GM12875 (cell line): ENCODE results near the gene RADIL.

Source experiments
- H3K4me3 ChIP-seq: one replicate; pipeline ENCODE4 v1.5.1; 2011; ENCODE audit warnings: low read depth, low read length, control low read depth
- CTCF ChIP-seq: IDR thresholded peaks from 2 replicates; pipeline ENCODE4 v1.5.1; 2011; ENCODE audit warnings: low read depth, mild to moderate bottlenecking, control low read depth, inconsistent platforms, low read length, moderate library complexity, borderline replicate concordance; ENCODE audit not compliant: insufficient read depth

RADIL gene

GRCh38 chr7:4883372-4884144 lies at the start of gene RADIL:
Gene RADIL, minus strand, starts transcription at chr7:4883716. Its CDS starts 5,577 bp downstream, at chr7:4878139.
- peak; percentile 63 for TF ChIP-seq CTCF
- H3K4me3 ChIP-seq, result no peak within 1 kb of the TSS

GRCh38 chr7:4931943-4932342 lies 48.4 kb upstream of the RADIL start:
- H3K4me3 ChIP-seq, result no peak overlapping the region
- TF ChIP-seq CTCF, result no peak

- no peak for TF ChIP-seq CTCF
Observed at GRCh38 chr7:4929005-4929404, 45.5 kb upstream of the RADIL start.

GRCh38 chr7:4928445-4928844 lies 44.9 kb upstream of the RADIL start:
- no peak overlapping the region for H3K4me3 ChIP-seq

More at GRCh38 chr7:4929005-4929404, 45.5 kb upstream of the RADIL start:
- no peak overlapping the region for H3K4me3 ChIP-seq

GRCh38 chr7:4919969-4920766 lies 36.7 kb upstream of the RADIL start:
- TF ChIP-seq CTCF, result no peak
- H3K4me3 ChIP-seq, result no peak overlapping the region

More at GRCh38 chr7:4928445-4928844, 44.9 kb upstream of the RADIL start:
- no peak for TF ChIP-seq CTCF

GRCh38 chr7:4916113-4916512 lies 32.6 kb upstream of the RADIL start:
- no peak overlapping the region for H3K4me3 ChIP-seq
- TF ChIP-seq CTCF, result no peak
